Fibroblast of lung (primary cell): ENCODE results near the gene AGTR1. TPM values are rescaled to one million over a fixed set of nuclear protein-coding genes. Genes with fewer than 3 reads are reported as not detected.

Experiments used
- DNase-seq, 2 donors: peaks; one replicate each; pipeline versions ENCODE4 v3.0.0 to v3.0.0-alpha.2; 2010; ENCODE audit warnings: low read depth in 2 of 2
- H2AFZ ChIP-seq: 2 replicates; pipeline ENCODE4 v1.5.1; 2012; ENCODE audit warnings: low read length, control low read depth, inconsistent platforms
- H3K27ac ChIP-seq: 2 replicates; pipeline ENCODE4 v1.5.1; 2011; ENCODE audit warnings: low read length, control low read depth; ENCODE audit not compliant: insufficient read depth
- H3K27me3 ChIP-seq: 2 replicates; pipeline ENCODE4 v1.5.1; 2011; ENCODE audit warnings: mild to moderate bottlenecking, low read length; ENCODE audit not compliant: control insufficient read depth, insufficient read depth
- H3K36me3 ChIP-seq: 2 replicates; pipeline ENCODE4 v1.5.1; 2011; ENCODE audit warnings: low read length; ENCODE audit not compliant: control insufficient read depth, insufficient read depth
- H3K4me1 ChIP-seq: 2 replicates; pipeline ENCODE4 v1.5.1; 2011; ENCODE audit warnings: low read length; ENCODE audit not compliant: control insufficient read depth, insufficient read depth; ENCODE audit errors: extremely low read depth
- H3K4me2 ChIP-seq: 2 replicates; pipeline ENCODE4 v1.5.1; 2011; ENCODE audit warnings: low read length, control low read depth; ENCODE audit not compliant: insufficient read depth; ENCODE audit errors: extremely low read depth
- H3K4me3 ChIP-seq, 4 experiments: fragments of 200-600 bp in 1 of 4; sonication (generic) in 1 of 4; replicated peaks in 1 of 4; 2 replicates each; pipeline ENCODE4 v1.5.1; 2011 to 2016; ENCODE audit warnings: low read length in 4 of 4, low read depth in 3 of 4, mild to moderate bottlenecking in 3 of 4, control low read depth in 2 of 4, inconsistent platforms in 1 of 4, mixed read lengths in 1 of 4; ENCODE audit not compliant: insufficient read depth in 1 of 4; ENCODE audit errors: control extremely low read depth in 1 of 4
- H3K79me2 ChIP-seq: 2 replicates; pipeline ENCODE4 v1.5.1; 2012; ENCODE audit warnings: mild to moderate bottlenecking, low read length, inconsistent platforms; ENCODE audit not compliant: control insufficient read depth, insufficient read depth
- H3K9ac ChIP-seq: 2 replicates; pipeline ENCODE4 v1.5.1; 2011; ENCODE audit warnings: mild to moderate bottlenecking, low read length, control low read depth; ENCODE audit not compliant: insufficient read depth
- H3K9me3 ChIP-seq: 2 replicates; pipeline ENCODE4 v1.5.1; 2012; ENCODE audit warnings: low read depth, low read length; ENCODE audit not compliant: control insufficient read depth, insufficient read depth
- H4K20me1 ChIP-seq: 2 replicates; pipeline ENCODE4 v1.5.1; 2011; ENCODE audit warnings: low read length; ENCODE audit not compliant: control insufficient read depth, insufficient read depth; ENCODE audit errors: extremely low read depth
- EZH2 ChIP-seq: IDR thresholded peaks from 2 replicates; pipeline ENCODE4 v1.5.1; 2012; ENCODE audit warnings: low read length, control low read depth, mild to moderate bottlenecking; ENCODE audit errors: missing control alignments
- polyA plus RNA-seq, 2 donors: library from polyadenylated mRNA; depleted of rRNA in 1 of 2; stranded (reverse) in 1 of 2; unstranded in 1 of 2; fragments of >200 nt; gene quantifications; 2 replicates each; pipeline ENCODE4 v1.2.1, GENCODE V29; 2011 to 2012; ENCODE audit warnings: missing spikeins in 1 of 2
- total RNA-seq: library from RNA; depleted of rRNA; stranded (reverse); fragments of >200 nt; gene quantifications from 2 replicates; pipeline ENCODE4 v1.2.1, GENCODE V29; 2014
- TF ChIP-seq, protein P1 (sequence below), 2 donors: IDR thresholded peaks in 1 of 2; conservative IDR thresholded peaks in 1 of 2; 1 replicate in 1 of 2; 2 replicates in 1 of 2; pipeline ENCODE4 v1.5.1; 2011 to 2012; ENCODE audit warnings: low read length in 2 of 2, control low read depth in 1 of 2, inconsistent platforms in 1 of 2, low read depth in 1 of 2, mild to moderate bottlenecking in 1 of 2

Gene AGTR1
- total and polyA plus RNA-seq, 2 donors (not counting 1 experiment from before 2014, with no cell fraction given), result 1.2 to 3.9 TPM

DNA sequence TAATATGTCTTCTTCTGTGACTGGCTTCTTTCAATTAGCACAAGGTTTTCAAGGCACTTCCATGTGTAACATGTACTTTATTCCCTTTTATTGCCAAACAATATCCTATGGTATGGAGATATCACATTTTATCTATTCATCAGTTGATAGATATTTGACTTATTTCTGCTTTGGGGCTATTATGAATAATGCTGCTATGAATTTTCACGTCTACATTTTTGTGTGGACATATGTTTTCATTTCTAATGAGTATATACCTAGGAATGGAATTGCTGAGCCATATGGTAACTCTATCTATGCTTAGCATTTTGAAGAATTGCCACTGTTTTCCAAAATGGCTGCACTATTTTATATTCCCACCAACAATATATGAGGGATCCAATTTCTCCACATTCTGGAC lies 3.6 kb upstream of the AGTR1 start:
- Histone ChIP-seq H3K4me3 (no peak overlapping the region), H3K9me3 (no peaks in the 10 kb centered on the region), H4K20me1 (no peaks in the 10 kb centered on the region), H3K27me3 (no peaks in the 10 kb centered on the region), H3K4me1 (peaks cover 2% of the 10 kb centered on the region), H3K36me3 (no peaks in the 10 kb centered on the region), H3K4me2 (no peak overlapping the region), H2AFZ (no peak overlapping the region), H3K27ac (no peak overlapping the region), H3K9ac (no peak overlapping the region), H3K79me2 (no peaks in the 10 kb centered on the region)
- TF ChIP-seq EZH2, result no peak
- TF ChIP-seq, protein P1, sequence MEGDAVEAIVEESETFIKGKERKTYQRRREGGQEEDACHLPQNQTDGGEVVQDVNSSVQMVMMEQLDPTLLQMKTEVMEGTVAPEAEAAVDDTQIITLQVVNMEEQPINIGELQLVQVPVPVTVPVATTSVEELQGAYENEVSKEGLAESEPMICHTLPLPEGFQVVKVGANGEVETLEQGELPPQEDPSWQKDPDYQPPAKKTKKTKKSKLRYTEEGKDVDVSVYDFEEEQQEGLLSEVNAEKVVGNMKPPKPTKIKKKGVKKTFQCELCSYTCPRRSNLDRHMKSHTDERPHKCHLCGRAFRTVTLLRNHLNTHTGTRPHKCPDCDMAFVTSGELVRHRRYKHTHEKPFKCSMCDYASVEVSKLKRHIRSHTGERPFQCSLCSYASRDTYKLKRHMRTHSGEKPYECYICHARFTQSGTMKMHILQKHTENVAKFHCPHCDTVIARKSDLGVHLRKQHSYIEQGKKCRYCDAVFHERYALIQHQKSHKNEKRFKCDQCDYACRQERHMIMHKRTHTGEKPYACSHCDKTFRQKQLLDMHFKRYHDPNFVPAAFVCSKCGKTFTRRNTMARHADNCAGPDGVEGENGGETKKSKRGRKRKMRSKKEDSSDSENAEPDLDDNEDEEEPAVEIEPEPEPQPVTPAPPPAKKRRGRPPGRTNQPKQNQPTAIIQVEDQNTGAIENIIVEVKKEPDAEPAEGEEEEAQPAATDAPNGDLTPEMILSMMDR (conservative IDR thresholded peaks at IDR 0.05 in 1 of 2, IDR thresholded peaks at IDR 0.05 in 1 of 2; ENCODE audit: low read depth in 1 of 2, low read length in 2 of 2), result no peak
- no peak for DNase-seq

DNA sequence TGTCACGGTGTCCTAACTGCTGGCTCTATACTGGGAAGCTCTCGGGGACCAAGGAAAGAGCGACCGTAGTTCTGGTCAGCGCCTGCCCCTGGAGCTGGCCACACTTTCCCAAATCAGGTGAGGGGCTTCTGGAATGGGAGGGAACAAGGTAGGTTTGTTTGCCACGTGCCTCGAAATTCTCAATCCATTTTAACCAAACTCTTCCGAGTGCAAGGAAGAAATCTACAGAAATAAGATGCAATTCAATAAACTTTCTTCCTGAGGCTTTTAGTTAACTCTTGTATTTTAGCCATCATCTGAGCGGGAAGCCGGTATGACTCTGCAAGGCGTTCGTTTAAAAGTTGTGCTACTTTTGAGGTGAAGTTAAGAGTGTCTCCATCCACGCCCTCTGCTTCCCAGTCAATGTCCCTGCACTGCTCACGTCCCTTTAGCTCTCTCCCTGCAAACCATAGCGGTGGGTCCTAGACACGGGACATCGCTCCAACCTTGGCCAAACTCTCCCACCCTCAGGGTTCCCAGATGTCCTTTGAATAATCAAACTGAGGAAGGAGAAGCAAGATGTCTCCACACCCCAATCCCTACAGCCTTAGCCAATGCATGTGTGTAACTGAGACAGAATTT lies 597 bp downstream of the AGTR1 start:
- peak overlapping the region; percentile 65 for H3K4me2 ChIP-seq
- no peaks in the 10 kb centered on the region for H3K9me3 ChIP-seq
- H3K79me2 ChIP-seq, result no peaks in the 10 kb centered on the region
- H4K20me1 ChIP-seq, result no peaks in the 10 kb centered on the region
- no peaks in the 10 kb centered on the region for H3K36me3 ChIP-seq
- no peaks in the 10 kb centered on the region for H3K27me3 ChIP-seq
- H3K4me3 ChIP-seq, result peak overlapping the region; percentile 63 to 70 (median 65)
- peak overlapping the region; percentile 52 for H3K9ac ChIP-seq
- DNase-seq, result peak in 1 of 2 donors; percentile 17
- TF ChIP-seq, protein P1 (conservative IDR thresholded peaks at IDR 0.05 in 1 of 2, IDR thresholded peaks at IDR 0.05 in 1 of 2; ENCODE audit: low read depth in 1 of 2, low read length in 2 of 2), result no peak
- TF ChIP-seq EZH2, result no peak
- H3K4me1 ChIP-seq, result peaks cover 2% of the 10 kb centered on the region
- no peak overlapping the region for H3K27ac ChIP-seq
- peak overlapping the region; percentile 87 for H2AFZ ChIP-seq

DNA sequence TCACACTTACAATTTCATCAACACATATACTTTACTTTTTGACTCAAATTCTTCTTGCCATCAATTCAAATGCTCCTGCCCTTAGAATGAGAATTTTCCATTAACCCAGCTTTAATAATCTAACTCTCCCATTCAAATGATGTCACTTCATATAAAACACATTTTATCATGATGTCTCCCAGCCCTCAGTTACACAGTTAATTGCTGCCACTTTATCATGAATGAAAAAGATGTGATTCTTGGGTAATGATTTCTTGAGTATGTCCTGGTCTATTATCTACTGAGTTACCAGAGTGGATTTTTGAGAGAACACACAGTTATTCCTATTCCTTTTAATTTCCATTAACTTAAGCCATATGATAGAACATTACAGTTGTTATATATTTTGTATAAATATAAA lies 7.6 kb downstream of the AGTR1 start:
- Histone ChIP-seq H3K4me1 (no peaks in the 10 kb centered on the region), H4K20me1 (no peaks in the 10 kb centered on the region), H3K9ac (no peak overlapping the region), H3K9me3 (no peaks in the 10 kb centered on the region), H3K27me3 (no peaks in the 10 kb centered on the region), H3K36me3 (no peaks in the 10 kb centered on the region), H3K4me3 (no peak overlapping the region), H3K4me2 (no peak overlapping the region), H3K27ac (no peak overlapping the region), H2AFZ (no peak overlapping the region), H3K79me2 (no peaks in the 10 kb centered on the region)
- no peak for DNase-seq
- no peak for TF ChIP-seq EZH2
- TF ChIP-seq, protein P1 (conservative IDR thresholded peaks at IDR 0.05 in 1 of 2, IDR thresholded peaks at IDR 0.05 in 1 of 2; ENCODE audit: low read depth in 1 of 2, low read length in 2 of 2), result no peak
